KMS-11 (cell line): ENCODE results near the gene NDEL1.

ENCODE experiments used
- H2AFZ ChIP-seq: fragments of 200-600 bp; sonication (generic); 2 replicates; pipeline ENCODE4 v1.6.1; 2016; ENCODE audit warnings: antibody characterized with exemption, mixed run types, low read depth
- H3K27ac ChIP-seq: fragments of 200-600 bp; sonication (generic); 2 replicates; pipeline ENCODE4 v1.6.1; 2016; ENCODE audit warnings: mild to moderate bottlenecking, mixed run types
- H3K27me3 ChIP-seq: fragments of 200-600 bp; sonication (generic); 2 replicates; pipeline ENCODE4 v1.6.1; 2017; ENCODE audit warnings: mild to moderate bottlenecking, low read depth, mixed run types, moderate library complexity; ENCODE audit not compliant: insufficient read depth
- H3K36me3 ChIP-seq: fragments of 200-600 bp; sonication (generic); 2 replicates; pipeline ENCODE4 v1.6.1; 2017; ENCODE audit warnings: mild to moderate bottlenecking, mixed run types; ENCODE audit not compliant: insufficient read depth
- H3K4me1 ChIP-seq: fragments of 200-600 bp; sonication (generic); 2 replicates; pipeline ENCODE4 v1.6.1; 2016; ENCODE audit warnings: mild to moderate bottlenecking, low read depth, mixed run types; ENCODE audit not compliant: poor library complexity, severe bottlenecking
- H3K4me2 ChIP-seq: fragments of 200-600 bp; sonication (generic); 2 replicates; pipeline ENCODE4 v1.7.0; 2016; ENCODE audit warnings: mild to moderate bottlenecking, mixed run types
- H3K4me3 ChIP-seq: fragments of 200-600 bp; sonication (generic); IDR thresholded peaks from 2 replicates; pipeline ENCODE4 v1.6.1; 2017; ENCODE audit warnings: low read depth, low read length, mixed read lengths; ENCODE audit not compliant: insufficient read depth
- H3K79me2 ChIP-seq: fragments of 200-600 bp; sonication (generic); 2 replicates; pipeline ENCODE4 v1.6.1; 2016; ENCODE audit warnings: low read depth, mixed run types; ENCODE audit not compliant: insufficient read depth
- H3K9ac ChIP-seq: fragments of 200-600 bp; sonication (generic); 2 replicates; pipeline ENCODE4 v1.6.1; 2016; ENCODE audit warnings: mild to moderate bottlenecking, mixed run types
- H4K20me1 ChIP-seq: fragments of 200-600 bp; sonication (generic); 2 replicates; pipeline ENCODE4 v1.6.1; 2016; ENCODE audit warnings: mild to moderate bottlenecking, mixed run types; ENCODE audit not compliant: insufficient read depth
- CTCF ChIP-seq: fragments of 200-600 bp; sonication (generic); conservative IDR thresholded peaks from 2 replicates; pipeline ENCODE4 v1.6.1; 2017; ENCODE audit warnings: low read depth, mild to moderate bottlenecking, antibody characterized with exemption, low read length, moderate library complexity, mixed read lengths

Gene NDEL1

GRCh38 chr17:8467527-8467926 lies 31.8 kb downstream of the NDEL1 start:
- no peaks in the 10 kb centered on the region for H3K36me3 ChIP-seq
- H3K4me1 ChIP-seq: no peaks in the 10 kb centered on the region
- H3K27ac ChIP-seq: no peak overlapping the region
- no peaks in the 10 kb centered on the region for H3K79me2 ChIP-seq
- no peak for TF ChIP-seq CTCF
- no peaks in the 10 kb centered on the region for H4K20me1 ChIP-seq
- no peaks in the 10 kb centered on the region for H3K27me3 ChIP-seq
- no peak overlapping the region for H3K4me2 ChIP-seq
- H3K4me3 ChIP-seq: no peak overlapping the region
- no peak overlapping the region for H3K9ac ChIP-seq
- no peak overlapping the region for H2AFZ ChIP-seq

GRCh38 chr17:8468127-8468526 lies 32.4 kb downstream of the NDEL1 start:
- Histone ChIP-seq H3K4me2 (no peak overlapping the region), H3K9ac (no peak overlapping the region), H3K27me3 (no peaks in the 10 kb centered on the region), H4K20me1 (no peaks in the 10 kb centered on the region), H3K4me1 (no peaks in the 10 kb centered on the region), H3K27ac (no peak overlapping the region), H3K79me2 (no peaks in the 10 kb centered on the region), H2AFZ (no peak overlapping the region), H3K36me3 (no peaks in the 10 kb centered on the region), H3K4me3 (no peak overlapping the region)
- no peak for TF ChIP-seq CTCF

- H4K20me1 ChIP-seq: no peaks in the 10 kb centered on the region
Observed at GRCh38 chr17:8468980-8469379, 33.3 kb downstream of the NDEL1 start.

GRCh38 chr17:8469964-8470363 lies 34.3 kb downstream of the NDEL1 start:
- no peak overlapping the region for H3K9ac ChIP-seq
- H3K27ac ChIP-seq: no peak overlapping the region
- H3K36me3 ChIP-seq: no peaks in the 10 kb centered on the region
- no peak for TF ChIP-seq CTCF
- H4K20me1 ChIP-seq: no peaks in the 10 kb centered on the region
- no peaks in the 10 kb centered on the region for H3K79me2 ChIP-seq
- no peak overlapping the region for H3K4me2 ChIP-seq
- no peaks in the 10 kb centered on the region for H3K4me1 ChIP-seq
- H3K4me3 ChIP-seq: no peak overlapping the region
- H3K27me3 ChIP-seq: no peaks in the 10 kb centered on the region
- no peak overlapping the region for H2AFZ ChIP-seq

More at GRCh38 chr17:8468980-8469379, 33.3 kb downstream of the NDEL1 start:
- Histone ChIP-seq H3K27ac (no peak overlapping the region), H3K4me2 (no peak overlapping the region), H3K79me2 (no peaks in the 10 kb centered on the region), H2AFZ (no peak overlapping the region), H3K4me3 (no peak overlapping the region), H3K36me3 (no peaks in the 10 kb centered on the region), H3K27me3 (no peaks in the 10 kb centered on the region), H3K9ac (no peak overlapping the region), H3K4me1 (no peaks in the 10 kb centered on the region)
- TF ChIP-seq CTCF: no peak
